Activated CD4-positive, alpha-beta T cell treated with anti-CD3 and anti-CD28 coated beads, Interleukin-2, amount 50 U/mL, for 16 hours (primary cell): ENCODE data around the gene THADA.
"Not testable (repeated sequence)": the region's sequence is repeated elsewhere in the genome, so short reads cannot be mapped to it uniquely, and the experiment has no call there.

Experiments used
- DNase-seq: peaks from one replicate; pipeline ENCODE4 v3.0.0-alpha.2; 2020

The THADA gene

GRCh38 chr2:43604674-43605073 is 8.8 kb upstream of the THADA start:
- no peak for DNase-seq

GRCh38 chr2:43600596-43600995 is 4.8 kb upstream of the THADA start:
- DNase-seq: not testable (repeated sequence)

- DNase-seq: no peak
Measured at GRCh38 chr2:43594875-43595274, 963 bp downstream of the THADA start.

- no peak for DNase-seq
Measured at GRCh38 chr2:43593254-43593653, 2.6 kb downstream of the THADA start.

- DNase-seq: no peak
Measured at GRCh38 chr2:43592443-43592842, 3.4 kb downstream of the THADA start.

- DNase-seq: no peak
Measured at GRCh38 chr2:43585708-43586107, 10.1 kb downstream of the THADA start.

GRCh38 chr2:43579275-43579981 is 16.4 kb downstream of the THADA start:
- DNase-seq: no peak

GRCh38 chr2:43576981-43577892 is 18.6 kb downstream of the THADA start:
- no peak for DNase-seq

- DNase-seq: no peak
Measured at GRCh38 chr2:43572244-43572643, 23.6 kb downstream of the THADA start.

GRCh38 chr2:43569921-43570320 is 25.9 kb downstream of the THADA start:
- DNase-seq: peak; percentile 83

GRCh38 chr2:43568228-43568627 is 27.6 kb downstream of the THADA start:
- peak; percentile 69 for DNase-seq

GRCh38 chr2:43566461-43566729 is 29.4 kb downstream of the THADA start:
- DNase-seq: no peak

- no peak for DNase-seq
Measured at GRCh38 chr2:43563679-43564078, 32.2 kb downstream of the THADA start.

- no peak for DNase-seq
Measured at GRCh38 chr2:43560231-43560547, 35.6 kb downstream of the THADA start.

- DNase-seq: peak; percentile 84
Measured at GRCh38 chr2:43559391-43560230, 36.2 kb downstream of the THADA start.

GRCh38 chr2:43557196-43557595 is 38.6 kb downstream of the THADA start:
- no peak for DNase-seq

GRCh38 chr2:43556256-43556655 is 39.6 kb downstream of the THADA start:
- DNase-seq: no peak

- DNase-seq: no peak
Measured at GRCh38 chr2:43553341-43553855, 42.4 kb downstream of the THADA start.

GRCh38 chr2:43551990-43552389 is 43.8 kb downstream of the THADA start:
- no peak for DNase-seq

- not testable (repeated sequence) for DNase-seq
Measured at GRCh38 chr2:43548381-43548780, 47.5 kb downstream of the THADA start.

- peak; percentile 41 for DNase-seq
Measured at GRCh38 chr2:43542285-43542933, 53.4 kb downstream of the THADA start.

GRCh38 chr2:43541165-43541564 is 54.7 kb downstream of the THADA start:
- peak; percentile 67 for DNase-seq
